GM12878 (cell line): Measurements from ENCODE around the gene MAST2. TPM values are rescaled to one million over a fixed set of nuclear protein-coding genes. Genes with fewer than 3 reads are reported as not detected.

Experiments used
- ATAC-seq: fragments of 200-7000 bp; cut with Tn5 transposase; 3 replicates; pipeline ENCODE4 v1.9.1; 2020; ENCODE audit warnings: mild to moderate bottlenecking, moderate library complexity
- BruUV-seq: library from RNA; stranded (reverse); fragments of 400-500 nt; replicated peaks from 2 replicates; lab custom pipeline; 2021; lab: Mats Ljungman, UMichigan
- CTCF ChIA-PET: fragments of 300-600 bp; sonication (Branson Sonifier 250); formaldehyde crosslinking; extraction: SDS; loops from one replicate; lab custom pipeline; 2021; ENCODE audit warnings: inconsistent platforms; lab: Yijun Ruan, JAX
- POLR2A ChIA-PET: fragments of 350-600 bp; formaldehyde crosslinking; extraction: SDS; loops from one replicate; lab custom pipeline; 2021; ENCODE audit warnings: inconsistent platforms; lab: Charles Lee
- RAD21 ChIA-PET: fragments of 300-600 bp; sonication (Branson Sonifier 250); formaldehyde crosslinking; loops from one replicate; lab custom pipeline; 2023; ENCODE audit warnings: antibody characterized with exemption; ENCODE audit not compliant: unreplicated experiment; lab: Charles Lee
- SMC1A ChIA-PET: fragments of 300-600 bp; sonication (Branson Sonifier 250); formaldehyde crosslinking; loops from one replicate; lab custom pipeline; 2023; ENCODE audit not compliant: unreplicated experiment, uncharacterized antibody; lab: Charles Lee
- DNase-seq: peaks from one replicate; pipeline ENCODE4 v3.0.0-alpha.2; 2011; ENCODE audit warnings: low read depth, low spot score
- FAIRE-seq: peaks from 3 replicates; lab custom pipeline; 2011; peaks lifted over from hg19 to GRCh38; lab: Jason Lieb, UNC
- H2AFZ ChIP-seq: 2 replicates; pipeline ENCODE4 v1.6.0; 2011; ENCODE audit warnings: low read depth, low read length, control low read depth; ENCODE audit not compliant: control insufficient read depth
- H3K27ac ChIP-seq: 2 replicates; pipeline ENCODE4 v1.5.1; 2011; ENCODE audit warnings: control low read depth; ENCODE audit not compliant: control insufficient read depth, insufficient read depth
- H3K27me3 ChIP-seq, 2 experiments: replicated peaks in 1 of 2; 2 replicates each; pipeline versions ENCODE4 v1.6.0 to v1.6.1; 2011; ENCODE audit warnings: low read length in 1 of 2; ENCODE audit not compliant: control insufficient read depth in 2 of 2, insufficient read depth in 2 of 2
- H3K36me3 ChIP-seq, 2 experiments: 2 replicates each; pipeline ENCODE4 v1.5.1; 2011; ENCODE audit warnings: low read length in 1 of 2; ENCODE audit not compliant: control insufficient read depth in 2 of 2, insufficient read depth in 2 of 2
- H3K4me1 ChIP-seq: 2 replicates; pipeline ENCODE4 v1.6.1; 2011; ENCODE audit warnings: mild to moderate bottlenecking, low read length, moderate library complexity, mixed read lengths; ENCODE audit not compliant: control insufficient read depth, insufficient read depth
- H3K4me2 ChIP-seq: 2 replicates; pipeline ENCODE4 v1.6.0; 2011; ENCODE audit warnings: control low read depth; ENCODE audit not compliant: control insufficient read depth, insufficient read depth
- H3K4me3 ChIP-seq: fragments of 200-600 bp; sonication (generic); 2 replicates; pipeline ENCODE4 v1.5.1; 2016
- H3K79me2 ChIP-seq: 2 replicates; pipeline ENCODE4 v1.6.0; 2011; ENCODE audit warnings: low read length; ENCODE audit not compliant: control insufficient read depth, insufficient read depth
- H3K9ac ChIP-seq: 2 replicates; pipeline ENCODE4 v1.8.0; 2011; ENCODE audit warnings: low read length, control low read depth, mixed read lengths; ENCODE audit not compliant: control insufficient read depth, insufficient read depth
- H3K9me3 ChIP-seq: replicated peaks from 3 replicates; pipeline ENCODE4 v1.5.1; 2011; ENCODE audit warnings: mild to moderate bottlenecking, low read length; ENCODE audit not compliant: control insufficient read depth, insufficient read depth
- H4K20me1 ChIP-seq: 2 replicates; pipeline ENCODE4 v1.6.0; 2011; ENCODE audit not compliant: control insufficient read depth, insufficient read depth
- EZH2 ChIP-seq: IDR thresholded peaks from 2 replicates; pipeline ENCODE4 v1.6.1; 2012; ENCODE audit warnings: low read depth, mild to moderate bottlenecking, control low read depth, inconsistent platforms, low read length, borderline replicate concordance; ENCODE audit not compliant: control insufficient read depth
- GATAD2B ChIP-seq: fragments of 450-650 bp; conservative IDR thresholded peaks from 2 replicates; pipeline ENCODE4 v1.6.1; 2017; ENCODE audit warnings: low read depth, mild to moderate bottlenecking, moderate library complexity
- KLF5 ChIP-seq: fragments of 450-650 bp; IDR thresholded peaks from 2 replicates; pipeline ENCODE4 v1.6.1; 2014; ENCODE audit warnings: mild to moderate bottlenecking; ENCODE audit not compliant: partially characterized antibody
- NFIC ChIP-seq: IDR thresholded peaks from 2 replicates; pipeline ENCODE4 v1.6.1; 2012; ENCODE audit warnings: low read depth, mild to moderate bottlenecking, inconsistent platforms, low read length, moderate library complexity
- SUPT20H ChIP-seq: IDR thresholded peaks from 2 replicates; pipeline ENCODE4 v1.6.1; 2011; ENCODE audit warnings: low read depth, mild to moderate bottlenecking, low read length, moderate library complexity, borderline replicate concordance; ENCODE audit not compliant: control insufficient read depth
- SUZ12 ChIP-seq: fragments of 200-600 bp; sonication (generic); IDR thresholded peaks from one replicate; pipeline ENCODE4 v1.6.1; 2018; ENCODE audit warnings: antibody characterized with exemption, mild to moderate bottlenecking; ENCODE audit not compliant: unreplicated experiment
- TBL1XR1 ChIP-seq: IDR thresholded peaks from 2 replicates; pipeline ENCODE4 v1.6.1; 2012; ENCODE audit warnings: low read depth, low read length, improper control_type of control experiment
- YY1 ChIP-seq: IDR thresholded peaks from 2 replicates; pipeline ENCODE4 v1.6.1; 2011; ENCODE audit warnings: low read depth, mild to moderate bottlenecking, low read length
- WGBS: methylation state at CpG from one replicate; pipeline ENCODE4 v1.1.6; 2016; ENCODE audit warnings: low lambda C conversion rate; ENCODE audit not compliant: insufficient replicate concordance, insufficient coverage; ENCODE audit errors: missing lambda C conversion rate; 5-methylcytosine and 5-hydroxymethylcytosine counted together
- in situ Hi-C: fragments of 300-500 bp; cut with MboI; formaldehyde crosslinking; loops from 9 replicates; pipeline ENCODE4 v1.14.3; 2018; ENCODE audit warnings: mixed read lengths
- intact Hi-C: fragments of 100-400 bp; cut with micrococcal nuclease; formaldehyde crosslinking; loops from one replicate; pipeline ENCODE4 v1.14.2; 2022; ENCODE audit not compliant: unreplicated experiment
- polyA plus RNA-seq, 11 experiments: library from polyadenylated mRNA; depleted of rRNA in 4 of 11; unstranded in 6 of 11; stranded (reverse) in 5 of 11; fragments of >200 nt; fragmentation: Nextera tagmentation in 4 of 11; fragmentation: Illumina TruSeq in 1 of 11; extraction: Ambion mirVana in 4 of 11; extraction: Trizol in 1 of 11; gene quantifications; 1 replicate in 1 of 11; 2 replicates in 10 of 11; pipeline versions ENCODE4 v1.2.1 to v1.2.3, GENCODE V29; 2011 to 2016; ENCODE audit warnings: inconsistent platforms in 2 of 11, missing spikeins in 2 of 11, low read depth in 1 of 11
- total RNA-seq, 4 experiments: library from RNA; depleted of rRNA in 3 of 4; stranded (reverse); fragments of >200 nt in 3 of 4; fragmentation: Illumina TruSeq in 1 of 4; extraction: Trizol in 1 of 4; gene quantifications; 2 replicates each; pipeline versions ENCODE4 v1.2.1 to v1.2.3, GENCODE V29; 2013 to 2021
- TF ChIP-seq, protein P1 (sequence below): fragments of 150-350 bp; IDR thresholded peaks from 2 replicates; pipeline ENCODE4 v1.6.1; 2016; ENCODE audit warnings: low read depth, low read length

Gene MAST2
- total and polyA plus RNA-seq, 10 of the 15 experiments (the other 5 are each of a cell fraction or from before 2014, with no cell fraction given), result 1.0 to 28.7 (median 13.8) TPM

DNA sequence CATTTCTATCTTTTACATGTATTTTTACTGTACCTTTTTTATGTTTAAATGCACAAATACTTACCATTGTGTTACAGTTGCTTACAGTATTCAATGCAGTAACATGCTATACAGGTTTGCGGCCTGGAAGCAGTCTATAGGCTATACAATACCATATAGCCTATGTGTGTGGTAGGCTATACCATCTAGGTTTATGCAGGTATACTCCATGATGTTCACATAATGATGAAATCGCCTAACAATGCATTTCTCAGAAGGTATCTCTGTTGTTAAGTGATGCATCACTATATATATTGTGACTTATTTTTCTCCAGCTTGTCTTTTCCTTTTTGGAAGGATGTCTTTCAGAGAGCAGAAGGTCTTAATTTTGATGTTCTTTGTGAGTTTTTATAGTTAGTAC, 103.5 kb downstream of the MAST2 start:
- in situ Hi-C loops (no loop called here), intact Hi-C loops (no loop called here)
- Histone ChIP-seq H2AFZ (no peak overlapping the region), H3K9me3 (no peaks in the 10 kb centered on the region; the same call in 2 of the 3 replicates), H3K4me3 (no peak overlapping the region), H3K79me2 (no peaks in the 10 kb centered on the region), H4K20me1 (no peaks in the 10 kb centered on the region), H3K36me3 (no peaks in the 10 kb centered on the region), H3K27me3 (no peaks in the 10 kb centered on the region), H3K9ac (no peak overlapping the region), H3K4me1 (no peaks in the 10 kb centered on the region), H3K4me2 (no peak overlapping the region), H3K27ac (no peak overlapping the region)
- ChIA-PET RAD21 (no interaction called here), CTCF (interaction anchor here (0.6 kb wide), 1 partner anchor 317 kb away, joined by 3 read pairs; no protein-coding TSS in a partner anchor), SMC1A (interaction anchor here (0.8 kb wide), 1 partner anchor 291 kb away, joined by 4 read pairs; the partner anchor contains the start of gene POMGNT1), POLR2A (no interaction called here)
- 98% methylated on average over 2 of the region's 2 CpGs for WGBS
- ATAC-seq (no peak), FAIRE-seq (no peak), DNase-seq (no peak)
- no TSS peak for BruUV-seq
- TF ChIP-seq SUZ12, result no peak
- no peak for TF ChIP-seq TBL1XR1
- no peak for TF ChIP-seq YY1
- no peak for TF ChIP-seq NFIC
- TF ChIP-seq SUPT20H, result no peak
- no peak for TF ChIP-seq KLF5
- TF ChIP-seq, protein P1, sequence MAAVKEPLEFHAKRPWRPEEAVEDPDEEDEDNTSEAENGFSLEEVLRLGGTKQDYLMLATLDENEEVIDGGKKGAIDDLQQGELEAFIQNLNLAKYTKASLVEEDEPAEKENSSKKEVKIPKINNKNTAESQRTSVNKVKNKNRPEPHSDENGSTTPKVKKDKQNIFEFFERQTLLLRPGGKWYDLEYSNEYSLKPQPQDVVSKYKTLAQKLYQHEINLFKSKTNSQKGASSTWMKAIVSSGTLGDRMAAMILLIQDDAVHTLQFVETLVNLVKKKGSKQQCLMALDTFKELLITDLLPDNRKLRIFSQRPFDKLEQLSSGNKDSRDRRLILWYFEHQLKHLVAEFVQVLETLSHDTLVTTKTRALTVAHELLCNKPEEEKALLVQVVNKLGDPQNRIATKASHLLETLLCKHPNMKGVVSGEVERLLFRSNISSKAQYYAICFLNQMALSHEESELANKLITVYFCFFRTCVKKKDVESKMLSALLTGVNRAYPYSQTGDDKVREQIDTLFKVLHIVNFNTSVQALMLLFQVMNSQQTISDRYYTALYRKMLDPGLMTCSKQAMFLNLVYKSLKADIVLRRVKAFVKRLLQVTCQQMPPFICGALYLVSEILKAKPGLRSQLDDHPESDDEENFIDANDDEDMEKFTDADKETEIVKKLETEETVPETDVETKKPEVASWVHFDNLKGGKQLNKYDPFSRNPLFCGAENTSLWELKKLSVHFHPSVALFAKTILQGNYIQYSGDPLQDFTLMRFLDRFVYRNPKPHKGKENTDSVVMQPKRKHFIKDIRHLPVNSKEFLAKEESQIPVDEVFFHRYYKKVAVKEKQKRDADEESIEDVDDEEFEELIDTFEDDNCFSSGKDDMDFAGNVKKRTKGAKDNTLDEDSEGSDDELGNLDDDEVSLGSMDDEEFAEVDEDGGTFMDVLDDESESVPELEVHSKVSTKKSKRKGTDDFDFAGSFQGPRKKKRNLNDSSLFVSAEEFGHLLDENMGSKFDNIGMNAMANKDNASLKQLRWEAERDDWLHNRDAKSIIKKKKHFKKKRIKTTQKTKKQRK, result no peak
- no peak for TF ChIP-seq EZH2
- no peak for TF ChIP-seq GATAD2B
